Endodermal cell (in vitro differentiated cells): ENCODE results near the gene TSEN54. TPM values are rescaled to one million over a fixed set of nuclear protein-coding genes. Genes with fewer than 3 reads are reported as not detected.

Source experiments
- DNase-seq: peaks from one replicate; pipeline ENCODE4 v3.0.0-alpha.2; 2017
- H3K27ac ChIP-seq: 2 replicates; pipeline ENCODE4 v1.5.1; 2013; ENCODE audit warnings: mild to moderate bottlenecking, low read depth, low read length, moderate library complexity
- H3K27me3 ChIP-seq: 2 replicates; pipeline ENCODE4 v1.6.1; 2013; ENCODE audit warnings: mild to moderate bottlenecking, low read length, moderate library complexity; ENCODE audit not compliant: insufficient read depth, control insufficient read depth, poor library complexity, severe bottlenecking
- H3K36me3 ChIP-seq: 2 replicates; pipeline ENCODE4 v1.7.0; 2013; ENCODE audit warnings: mild to moderate bottlenecking, low read length, moderate library complexity; ENCODE audit not compliant: control insufficient read depth, insufficient read depth
- H3K4me1 ChIP-seq: one replicate; pipeline ENCODE4 v1.7.0; 2013; ENCODE audit warnings: low read length; ENCODE audit not compliant: control insufficient read depth, insufficient read depth
- H3K4me3 ChIP-seq: 2 replicates; pipeline ENCODE4 v1.5.1; 2013; ENCODE audit warnings: mild to moderate bottlenecking, low read length, moderate library complexity
- H3K9ac ChIP-seq: 2 replicates; pipeline ENCODE4 v1.6.1; 2013; ENCODE audit warnings: mild to moderate bottlenecking, low read length, moderate library complexity; ENCODE audit not compliant: poor library complexity, severe bottlenecking; ENCODE audit errors: extremely low read depth
- H3K9me3 ChIP-seq: 2 replicates; pipeline ENCODE4 v1.6.1; 2013; ENCODE audit warnings: mild to moderate bottlenecking, low read length, moderate library complexity; ENCODE audit not compliant: control insufficient read depth
- H3K27ac Mint-ChIP-seq: 2 replicates; pipeline ENCODE4 v1.8.0; 2020; ENCODE audit warnings: mixed read lengths
- H3K27me3 Mint-ChIP-seq: 2 replicates; pipeline ENCODE4 v1.8.0; 2021; ENCODE audit warnings: mild to moderate bottlenecking, mixed read lengths; ENCODE audit not compliant: insufficient read depth
- H3K36me3 Mint-ChIP-seq: 2 replicates; pipeline ENCODE4 v1.8.0; 2020; ENCODE audit warnings: low read depth, mixed read lengths
- H3K4me1 Mint-ChIP-seq: 2 replicates; pipeline ENCODE4 v1.8.0; 2020; ENCODE audit warnings: mixed read lengths
- H3K4me3 Mint-ChIP-seq: 2 replicates; pipeline ENCODE4 v1.8.0; 2020; ENCODE audit warnings: mild to moderate bottlenecking, moderate library complexity, mixed read lengths
- H3K9me3 Mint-ChIP-seq: 2 replicates; pipeline ENCODE4 v1.8.0; 2020; ENCODE audit warnings: mild to moderate bottlenecking, mixed read lengths
- WGBS, 2 experiments: methylation state at CpG; one replicate each; pipeline versions ENCODE4 v1.1.5 to v1.1.7; 2013; ENCODE audit warnings: missing lambda C conversion rate in 2 of 2, mixed read lengths in 1 of 2; ENCODE audit not compliant: insufficient coverage in 1 of 2, insufficient read length in 1 of 2; 5-methylcytosine and 5-hydroxymethylcytosine counted together
- total RNA-seq, 2 donors: library from RNA; stranded (reverse); fragmentation: NEBNext Ultra II Directional in 1 of 2; extraction: Animal tissue kit (Norgen Biotek cat#: 25700) in 1 of 2; gene quantifications; 2 replicates in 1 of 2; 3 replicates in 1 of 2; pipeline ENCODE4 v1.2.1, GENCODE V29; 2021
- TF ChIP-seq, protein P1 (sequence below): fragments of 200-600 bp; sonication (generic); conservative IDR thresholded peaks from 2 replicates; pipeline ENCODE4 v1.5.0; 2021; ENCODE audit warnings: antibody characterized with exemption, mild to moderate bottlenecking

The TSEN54 gene
- total RNA-seq, 2 donors from 2014 or later, result 37.7 to 39.1 TPM

DNA sequence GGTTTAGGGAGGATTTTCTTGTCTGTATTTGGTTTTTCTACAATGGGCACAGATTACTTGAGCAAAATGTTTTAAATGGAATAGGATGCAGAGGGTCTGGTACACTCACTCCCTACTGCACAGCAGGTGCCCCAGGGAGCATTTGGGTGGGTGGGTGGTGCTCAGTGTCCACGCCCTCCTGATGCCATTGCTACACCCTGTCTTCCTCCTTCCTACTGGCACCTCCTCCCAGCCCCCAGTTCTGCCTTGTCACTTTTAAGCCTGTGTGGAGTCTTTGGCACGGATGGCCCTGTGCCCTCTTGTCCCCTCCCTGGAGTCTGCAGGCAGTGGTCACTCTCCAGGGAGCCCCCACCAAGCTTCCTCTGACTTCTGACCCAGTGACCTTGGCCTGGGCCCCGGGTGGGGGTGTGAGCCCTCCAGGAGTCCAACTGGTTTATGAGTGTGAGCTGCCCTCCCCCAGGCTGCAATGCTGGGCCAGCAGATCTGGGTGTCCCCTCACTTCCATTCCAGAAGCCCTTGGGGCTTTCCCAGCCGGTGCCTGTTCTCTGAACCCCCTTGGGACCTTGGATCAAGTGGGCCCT, 24.7 kb downstream of the TSEN54 start:
- no peak for DNase-seq
- Mint-ChIP-seq H3K9me3 (no peaks in the 10 kb centered on the region), H3K4me3 (no peak overlapping the region), H3K27ac (no peak overlapping the region), H3K27me3 (no peaks in the 10 kb centered on the region), H3K36me3 (peaks cover 13% of the 10 kb centered on the region), H3K4me1 (peaks cover 39% of the 10 kb centered on the region)
- Histone ChIP-seq H3K4me1 (peaks cover 19% of the 10 kb centered on the region), H3K27ac (no peak overlapping the region), H3K4me3 (no peak overlapping the region), H3K36me3 (no peaks in the 10 kb centered on the region), H3K27me3 (no peaks in the 10 kb centered on the region), H3K9ac (no peak overlapping the region), H3K9me3 (no peaks in the 10 kb centered on the region)
- 91 to 92% methylated on average over 4 of the region's 4 CpGs for WGBS, 2 experiments
- TF ChIP-seq, protein P1, sequence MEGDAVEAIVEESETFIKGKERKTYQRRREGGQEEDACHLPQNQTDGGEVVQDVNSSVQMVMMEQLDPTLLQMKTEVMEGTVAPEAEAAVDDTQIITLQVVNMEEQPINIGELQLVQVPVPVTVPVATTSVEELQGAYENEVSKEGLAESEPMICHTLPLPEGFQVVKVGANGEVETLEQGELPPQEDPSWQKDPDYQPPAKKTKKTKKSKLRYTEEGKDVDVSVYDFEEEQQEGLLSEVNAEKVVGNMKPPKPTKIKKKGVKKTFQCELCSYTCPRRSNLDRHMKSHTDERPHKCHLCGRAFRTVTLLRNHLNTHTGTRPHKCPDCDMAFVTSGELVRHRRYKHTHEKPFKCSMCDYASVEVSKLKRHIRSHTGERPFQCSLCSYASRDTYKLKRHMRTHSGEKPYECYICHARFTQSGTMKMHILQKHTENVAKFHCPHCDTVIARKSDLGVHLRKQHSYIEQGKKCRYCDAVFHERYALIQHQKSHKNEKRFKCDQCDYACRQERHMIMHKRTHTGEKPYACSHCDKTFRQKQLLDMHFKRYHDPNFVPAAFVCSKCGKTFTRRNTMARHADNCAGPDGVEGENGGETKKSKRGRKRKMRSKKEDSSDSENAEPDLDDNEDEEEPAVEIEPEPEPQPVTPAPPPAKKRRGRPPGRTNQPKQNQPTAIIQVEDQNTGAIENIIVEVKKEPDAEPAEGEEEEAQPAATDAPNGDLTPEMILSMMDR, result no peak

- Histone ChIP-seq H3K4me3 (no peak overlapping the region), H3K27ac (no peak overlapping the region), H3K9me3 (no peaks in the 10 kb centered on the region), H3K9ac (no peak overlapping the region), H3K36me3 (peaks cover 3% of the 10 kb centered on the region), H3K27me3 (no peaks in the 10 kb centered on the region), H3K4me1 (peaks cover 14% of the 10 kb centered on the region)
- TF ChIP-seq, protein P1, result no peak
- H3K9me3 Mint-ChIP-seq, result no peaks in the 10 kb centered on the region
- H3K36me3 Mint-ChIP-seq, result peaks cover 22% of the 10 kb centered on the region
- H3K27me3 Mint-ChIP-seq, result no peaks in the 10 kb centered on the region
- DNase-seq, result no peak
- peak overlapping the region; percentile 21 for H3K4me3 Mint-ChIP-seq
- peaks cover 34% of the 10 kb centered on the region for H3K4me1 Mint-ChIP-seq
- 89% methylated on average over 7 of the region's 8 CpGs for WGBS, 2 experiments
- H3K27ac Mint-ChIP-seq, result peak overlapping the region; percentile 25
Measured at GRCh38 chr17:75542229-75542628, 25.9 kb downstream of the TSEN54 start.

DNA sequence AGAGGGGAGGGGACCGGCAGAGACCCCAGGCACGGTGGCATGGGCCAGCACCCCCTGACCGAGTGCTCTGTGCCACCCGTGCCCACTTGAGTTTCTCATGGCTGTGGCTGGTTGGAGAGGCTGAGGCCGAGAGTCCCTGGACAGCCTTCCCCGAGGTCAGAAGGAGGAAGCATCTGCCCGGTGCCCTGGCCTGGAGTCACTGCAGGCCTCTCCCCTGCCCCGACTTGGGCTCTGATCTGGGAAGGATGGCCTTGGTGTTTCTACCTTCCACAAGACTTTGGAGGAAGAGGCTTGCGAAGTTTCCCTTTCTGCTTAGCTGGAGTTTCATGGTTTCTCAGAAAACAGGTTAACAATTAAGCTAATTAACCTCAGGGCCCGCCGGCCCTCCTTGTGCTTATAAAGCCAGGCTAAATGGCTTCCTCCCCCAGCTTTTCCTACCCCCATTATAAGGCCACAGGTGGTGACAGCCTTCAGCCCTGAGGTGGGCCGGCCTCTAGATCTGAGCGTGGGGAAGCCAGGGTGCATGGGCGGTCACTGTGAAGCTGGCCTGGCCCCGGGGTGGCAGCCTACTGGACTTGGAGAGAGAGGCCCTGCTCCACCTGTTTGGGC, 26.5 kb downstream of the TSEN54 start:
- Histone ChIP-seq H3K9ac (no peak overlapping the region), H3K4me1 (peaks cover 14% of the 10 kb centered on the region), H3K27me3 (no peaks in the 10 kb centered on the region), H3K9me3 (no peaks in the 10 kb centered on the region), H3K27ac (no peak overlapping the region), H3K36me3 (peaks cover 3% of the 10 kb centered on the region), H3K4me3 (no peak overlapping the region)
- no peaks in the 10 kb centered on the region for H3K27me3 Mint-ChIP-seq
- peak overlapping the region; percentile 21 for H3K4me3 Mint-ChIP-seq
- H3K27ac Mint-ChIP-seq, result peak overlapping the region; percentile 25
- H3K4me1 Mint-ChIP-seq, result peaks cover 34% of the 10 kb centered on the region
- TF ChIP-seq, protein P1, result no peak
- WGBS, 2 experiments, result 83 to 100% methylated on average over 2 to 15 of the region's 15 CpGs
- H3K36me3 Mint-ChIP-seq, result peaks cover 25% of the 10 kb centered on the region
- no peaks in the 10 kb centered on the region for H3K9me3 Mint-ChIP-seq
- no peak for DNase-seq
